ENCODE results near the gene TM4SF20.

GRCh38 chr2:227402959-227403358 is 23.9 kb upstream of the TM4SF20 start:
- TF ChIP-seq, protein P1, sequence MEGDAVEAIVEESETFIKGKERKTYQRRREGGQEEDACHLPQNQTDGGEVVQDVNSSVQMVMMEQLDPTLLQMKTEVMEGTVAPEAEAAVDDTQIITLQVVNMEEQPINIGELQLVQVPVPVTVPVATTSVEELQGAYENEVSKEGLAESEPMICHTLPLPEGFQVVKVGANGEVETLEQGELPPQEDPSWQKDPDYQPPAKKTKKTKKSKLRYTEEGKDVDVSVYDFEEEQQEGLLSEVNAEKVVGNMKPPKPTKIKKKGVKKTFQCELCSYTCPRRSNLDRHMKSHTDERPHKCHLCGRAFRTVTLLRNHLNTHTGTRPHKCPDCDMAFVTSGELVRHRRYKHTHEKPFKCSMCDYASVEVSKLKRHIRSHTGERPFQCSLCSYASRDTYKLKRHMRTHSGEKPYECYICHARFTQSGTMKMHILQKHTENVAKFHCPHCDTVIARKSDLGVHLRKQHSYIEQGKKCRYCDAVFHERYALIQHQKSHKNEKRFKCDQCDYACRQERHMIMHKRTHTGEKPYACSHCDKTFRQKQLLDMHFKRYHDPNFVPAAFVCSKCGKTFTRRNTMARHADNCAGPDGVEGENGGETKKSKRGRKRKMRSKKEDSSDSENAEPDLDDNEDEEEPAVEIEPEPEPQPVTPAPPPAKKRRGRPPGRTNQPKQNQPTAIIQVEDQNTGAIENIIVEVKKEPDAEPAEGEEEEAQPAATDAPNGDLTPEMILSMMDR (IDR thresholded peaks at IDR 0.05) = no peak
- TF ChIP-seq POLR2A (IDR thresholded peaks at IDR 0.05) = no peak
